22Rv1 (cell line): ENCODE results near the gene PAGE2.

Experiments used
- CTCF ChIP-seq: fragments of 450-650 bp; IDR thresholded peaks from 2 replicates; pipeline ENCODE4 v1.5.1; 2017; ENCODE audit warnings: mild to moderate bottlenecking
- ZFX ChIP-seq: fragments of 450-650 bp; IDR thresholded peaks from 2 replicates; pipeline ENCODE4 v1.6.1; 2017; ENCODE audit warnings: antibody characterized with exemption, borderline replicate concordance

GRCh38 chrX:55088795-55089489, at the start of gene PAGE2:
- TF ChIP-seq CTCF (no peak), ZFX (no peak)
